Naive thymus-derived CD4-positive, alpha-beta T cell (primary cell): ENCODE results near the gene PLS3. TPM values are rescaled to one million over a fixed set of nuclear protein-coding genes. Genes with fewer than 3 reads are reported as not detected.

ENCODE experiments used
- ATAC-seq: fragments of 150-1000 bp; cut with Tn5 transposase; 2 replicates; pipeline ENCODE4 v1.10.0; 2021; ENCODE audit warnings: mild to moderate bottlenecking, moderate library complexity
- CTCF ChIA-PET: fragments of 350-600 bp; sonication (Branson Sonifier 250); formaldehyde crosslinking; loops from one replicate; lab custom pipeline; 2021; ENCODE audit warnings: antibody characterized with exemption; lab: Charles Lee
- POLR2A ChIA-PET: fragments of 350-600 bp; sonication (Branson Sonifier 250); formaldehyde crosslinking; loops from one replicate; lab custom pipeline; 2021; ENCODE audit warnings: antibody characterized with exemption, inconsistent platforms; lab: Charles Lee
- DNase-seq, 9 donors: peaks; one replicate each; pipeline versions ENCODE4 v3.0.0 to v3.0.0-alpha.2; 2020 to 2022; ENCODE audit warnings: mixed read lengths in 1 of 9
- H3K27ac ChIP-seq: one replicate; pipeline ENCODE4 v1.7.0; 2013; ENCODE audit warnings: mild to moderate bottlenecking, low read depth, low read length, moderate library complexity
- H3K27me3 ChIP-seq, 2 donors: one replicate each; pipeline ENCODE4 v1.7.0; 2013; ENCODE audit warnings: low read length in 2 of 2, mild to moderate bottlenecking in 2 of 2, moderate library complexity in 2 of 2; ENCODE audit not compliant: control insufficient read depth in 2 of 2, insufficient read depth in 2 of 2
- H3K36me3 ChIP-seq, 3 experiments: 1 replicate in 2 of 3; 2 replicates in 1 of 3; pipeline ENCODE4 v1.7.0; 2013; ENCODE audit warnings: low read length in 3 of 3, mild to moderate bottlenecking in 3 of 3, moderate library complexity in 1 of 3; ENCODE audit not compliant: insufficient read depth in 3 of 3, control insufficient read depth in 2 of 3
- H3K4me1 ChIP-seq, 2 donors: one replicate each; pipeline ENCODE4 v1.7.0; 2013; ENCODE audit warnings: low read length in 2 of 2, mild to moderate bottlenecking in 2 of 2, moderate library complexity in 1 of 2; ENCODE audit not compliant: control insufficient read depth in 2 of 2, insufficient read depth in 2 of 2
- H3K4me3 ChIP-seq: 2 replicates; pipeline ENCODE4 v1.7.0; 2013; ENCODE audit warnings: mild to moderate bottlenecking, low read length
- H3K9me3 ChIP-seq, 3 experiments: 1 replicate in 2 of 3; 2 replicates in 1 of 3; pipeline ENCODE4 v1.7.0; 2013; ENCODE audit warnings: low read length in 3 of 3; ENCODE audit not compliant: control insufficient read depth in 2 of 3
- H3K27ac Mint-ChIP-seq, 9 donors: one replicate each; pipeline ENCODE4 v1.8.0; 2020 to 2022; ENCODE audit warnings: mixed read lengths in 9 of 9, mild to moderate bottlenecking in 8 of 9, moderate library complexity in 5 of 9, inconsistent platforms in 2 of 9
- H3K27me3 Mint-ChIP-seq, 5 donors: one replicate each; pipeline ENCODE4 v1.8.0; 2021 to 2022; ENCODE audit warnings: mixed read lengths in 5 of 5, mild to moderate bottlenecking in 1 of 5
- H3K36me3 Mint-ChIP-seq, 5 donors: one replicate each; pipeline ENCODE4 v1.8.0; 2020 to 2022; ENCODE audit warnings: mixed read lengths in 5 of 5, mild to moderate bottlenecking in 3 of 5, inconsistent platforms in 1 of 5
- H3K4me1 Mint-ChIP-seq, 7 donors: one replicate each; pipeline ENCODE4 v1.8.0; 2020 to 2022; ENCODE audit warnings: mixed read lengths in 7 of 7, mild to moderate bottlenecking in 3 of 7, inconsistent platforms in 1 of 7
- H3K4me3 Mint-ChIP-seq, 10 donors: one replicate each; pipeline ENCODE4 v1.8.0; 2020 to 2022; ENCODE audit warnings: mild to moderate bottlenecking in 10 of 10, mixed read lengths in 10 of 10, moderate library complexity in 6 of 10, inconsistent platforms in 2 of 10
- H3K9me3 Mint-ChIP-seq, 11 donors: one replicate each; pipeline ENCODE4 v1.8.0; 2020 to 2022; ENCODE audit warnings: mixed read lengths in 11 of 11, mild to moderate bottlenecking in 4 of 11, inconsistent platforms in 1 of 11, moderate library complexity in 1 of 11
- intact Hi-C, 2 donors: fragments of 100-400 bp; cut with micrococcal nuclease; formaldehyde crosslinking; loops; one replicate each; pipeline ENCODE4 v1.15.1; 2023
- polyA plus RNA-seq, 2 donors: library from polyadenylated mRNA; unstranded; fragments of 300-500 nt; fragmentation: Illumina TruSeq; gene quantifications; one replicate each; pipeline ENCODE4 v1.2.3, GENCODE V29; 2021
- total RNA-seq, 6 experiments: library from RNA in 5 of 6; stranded (reverse) in 5 of 6; gene quantifications; 1 replicate in 5 of 6; 2 replicates in 1 of 6; pipeline ENCODE4 v1.2.3 and lab custom pipeline; 2021 to 2026

The PLS3 gene
- total and polyA plus RNA-seq, 7 experiments from 2014 or later: 0.16 to 2.4 (median 0.27) TPM; not detected in 4

- ChIA-PET CTCF (no interaction called here), POLR2A (no interaction called here)
- Histone ChIP-seq H3K27me3 (no peaks in the 10 kb centered on the region), H3K4me1 (no peaks in the 10 kb centered on the region), H3K36me3 (no peaks in the 10 kb centered on the region), H3K4me3 (no peak overlapping the region), H3K27ac (no peak overlapping the region), H3K9me3 (no peaks in the 10 kb centered on the region)
- intact Hi-C loops: no loop called here
- Mint-ChIP-seq H3K4me3 (no peak overlapping the region), H3K9me3 (peaks cover 0 to 2% (median 0%) of the 10 kb centered on the region in 11 donors), H3K27me3 (peaks cover 0 to 4% (median 0%) of the 10 kb centered on the region in 5 donors), H3K4me1 (no peaks in the 10 kb centered on the region), H3K27ac (no peak overlapping the region), H3K36me3 (no peaks in the 10 kb centered on the region)
- DNase-seq (no peak), ATAC-seq (no peak)
These were observed 135.1 kb downstream of the PLS3 start for GRCh38 chrX:115696039-115696438.

DNA sequence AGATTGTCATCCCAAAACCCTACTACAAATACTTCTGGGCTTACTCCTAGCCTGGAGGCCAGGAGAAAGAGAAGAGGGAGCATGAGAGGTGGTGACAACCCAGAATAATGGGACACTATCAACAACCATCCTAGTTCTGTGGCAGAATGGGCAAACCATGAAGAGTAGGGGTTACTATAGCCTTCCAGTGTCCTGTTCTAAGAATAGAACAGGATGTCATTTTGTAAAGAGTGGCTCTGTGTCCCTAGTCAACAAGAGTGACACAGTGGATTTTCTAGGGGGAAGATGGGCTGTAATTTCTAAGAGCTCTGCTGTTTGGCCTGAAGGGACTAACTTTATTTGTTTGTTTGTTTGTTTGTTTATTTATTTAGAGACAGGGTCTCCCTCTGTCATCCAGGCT is 136.0 kb downstream of the PLS3 start:
- H3K27ac Mint-ChIP-seq: no peak overlapping the region
- no peaks in the 10 kb centered on the region for H3K4me1 Mint-ChIP-seq
- no peak overlapping the region for H3K4me3 Mint-ChIP-seq
- no peak overlapping the region for H3K4me3 ChIP-seq
- H3K27ac ChIP-seq: no peak overlapping the region
- H3K4me1 ChIP-seq: no peaks in the 10 kb centered on the region
- no peaks in the 10 kb centered on the region for H3K27me3 ChIP-seq
- H3K36me3 Mint-ChIP-seq: no peaks in the 10 kb centered on the region
- peaks cover 0 to 4% (median 0%) of the 10 kb centered on the region in 5 donors for H3K27me3 Mint-ChIP-seq
- H3K9me3 Mint-ChIP-seq: peaks cover 0 to 2% (median 0%) of the 10 kb centered on the region in 11 donors
- ATAC-seq (no peak), DNase-seq (no peak)
- no peaks in the 10 kb centered on the region for H3K9me3 ChIP-seq
- ChIA-PET POLR2A (no interaction called here), CTCF (no interaction called here)
- no peaks in the 10 kb centered on the region for H3K36me3 ChIP-seq
- intact Hi-C loops: no loop called here

DNA sequence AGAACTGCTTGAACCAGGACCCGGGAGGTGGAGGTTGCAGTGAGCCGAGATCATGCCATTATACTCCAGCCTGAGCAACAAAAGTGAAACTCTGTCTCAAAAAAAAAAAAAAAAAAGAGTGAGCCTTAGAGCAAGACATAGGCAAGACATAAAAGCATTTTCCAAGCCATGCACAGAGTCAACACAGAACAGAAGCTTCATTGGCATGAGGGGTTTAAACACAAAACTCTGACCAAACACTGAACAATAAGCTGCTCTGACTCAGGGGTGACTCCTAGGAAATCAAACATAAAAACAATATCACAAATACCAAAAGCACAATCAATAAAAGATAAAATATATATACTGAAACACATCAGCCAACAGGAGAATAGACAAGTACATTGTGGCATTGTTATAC is 136.8 kb downstream of the PLS3 start:
- CTCF ChIA-PET: no interaction called here
- no peak overlapping the region for H3K4me3 ChIP-seq
- no peaks in the 10 kb centered on the region for H3K4me1 ChIP-seq
- no peaks in the 10 kb centered on the region for H3K36me3 ChIP-seq
- Mint-ChIP-seq H3K27ac (no peak overlapping the region), H3K27me3 (peaks cover 0 to 4% (median 0%) of the 10 kb centered on the region in 5 donors), H3K4me3 (no peak overlapping the region), H3K36me3 (no peaks in the 10 kb centered on the region), H3K9me3 (peaks cover 0 to 2% (median 0%) of the 10 kb centered on the region in 11 donors), H3K4me1 (no peaks in the 10 kb centered on the region)
- no peak for ATAC-seq
- no peaks in the 10 kb centered on the region for H3K27me3 ChIP-seq
- no peak for DNase-seq
- H3K9me3 ChIP-seq: no peaks in the 10 kb centered on the region
- intact Hi-C loops: no loop called here
- POLR2A ChIA-PET: no interaction called here
- no peak overlapping the region for H3K27ac ChIP-seq
